ENCODE results near the gene EBF4. TPM values are rescaled to one million over a fixed set of nuclear protein-coding genes. Genes with fewer than 3 reads are reported as not detected.

The EBF4 gene
- total RNA-seq, 1 experiment from 2014 or later = 11.4 TPM

GRCh38 chr20:2657674-2658073 lies 34.9 kb upstream of the EBF4 start:
- H3K9ac ChIP-seq (ENCODE audit: low read length) = no peak overlapping the region

More at GRCh38 chr20:2657674-2658073, 34.9 kb upstream of the EBF4 start:
- ATAC-seq (no peak), DNase-seq (ENCODE audit: low read depth, low spot score) (no peak)
- H3K9me3 ChIP-seq (ENCODE audit: control insufficient read depth in 1 of 2, insufficient read depth in 1 of 2, low read depth in 1 of 2, low read length in 2 of 2) = no peaks in the 10 kb centered on the region
- peaks cover 70% of the 10 kb centered on the region for H3K79me2 ChIP-seq (ENCODE audit: insufficient read depth, low read length)
- BruUV-seq (replicated peaks) = no TSS peak
- intact Hi-C loops (cut with micrococcal nuclease) = no loop called here
- H3K4me1 ChIP-seq (ENCODE audit: control insufficient read depth in 1 of 2, insufficient read depth in 2 of 2, low read length in 2 of 2) = peaks cover 3 to 14% of the 10 kb centered on the region in 2 experiments; a peak in 3 of 4 replicates
- H3K27me3 ChIP-seq (ENCODE audit: insufficient read depth, low read length) = no peaks in the 10 kb centered on the region
- TF ChIP-seq ZBTB33 (IDR thresholded peaks at IDR 0.05; ENCODE audit: extremely low read depth, insufficient replicate concordance, low read length) (no peak), REST (IDR thresholded peaks at IDR 0.05; ENCODE audit: low read depth) (no peak), MAX (IDR thresholded peaks at IDR 0.05) (no peak), SRF (IDR thresholded peaks at IDR 0.05; ENCODE audit: low read depth) (no peak), CEBPB (IDR thresholded peaks at IDR 0.05; ENCODE audit: low read depth) (no peak), ZFX (IDR thresholded peaks at IDR 0.05) (no peak)
- ChIA-PET RAD21 (ENCODE audit: low non-redundant PET in 1 of 2, low total read pairs in 2 of 2, uncharacterized antibody in 2 of 2, unreplicated experiment in 2 of 2) (no interaction called here), CTCF (no interaction called here), POLR2A (no interaction called here)
- peaks cover 51% of the 10 kb centered on the region; the same call in 1 of the 2 replicates for H4K20me1 ChIP-seq (ENCODE audit: insufficient read depth)
- peaks cover 54 to 81% of the 10 kb centered on the region in 2 experiments for H3K36me3 ChIP-seq (ENCODE audit: control insufficient read depth in 1 of 2, insufficient read depth in 2 of 2, low read length in 2 of 2)
- no peak overlapping the region for H3K4me2 ChIP-seq (ENCODE audit: low read length)
- no peak overlapping the region for H2AFZ ChIP-seq (ENCODE audit: low read depth, low read length, poor library complexity, severe bottlenecking)
- no peak overlapping the region for H3K27ac ChIP-seq (ENCODE audit: low read depth, low read length)
- no peaks in the 10 kb centered on the region for H3K9me2 ChIP-seq (ENCODE audit: insufficient read depth)
- H3K4me3 ChIP-seq (replicated peaks in 1 of 2; ENCODE audit: low read depth in 1 of 2, low read length in 2 of 2) = no peak overlapping the region
